GM19239 (cell line): ENCODE results near the gene NEK7.

Experiments
- DNase-seq: peaks from one replicate; pipeline ENCODE4 v3.0.0; 2011; ENCODE audit warnings: low spot score; ENCODE audit not compliant: insufficient read length
- FAIRE-seq: peaks from 2 replicates; lab custom pipeline; 2011; peaks lifted over from hg19 to GRCh38; lab: Jason Lieb, UNC

Gene NEK7

GRCh38 chr1:198141668-198142351, 15.0 kb upstream of the NEK7 start:
- no peak for DNase-seq

GRCh38 chr1:198143797-198144196, 13.0 kb upstream of the NEK7 start:
- FAIRE-seq: no peak
- DNase-seq: no peak

More at GRCh38 chr1:198141668-198142351, 15.0 kb upstream of the NEK7 start:
- no peak for FAIRE-seq

GRCh38 chr1:198147216-198147615, 9.6 kb upstream of the NEK7 start:
- no peak for DNase-seq
- FAIRE-seq: no peak

DNA sequence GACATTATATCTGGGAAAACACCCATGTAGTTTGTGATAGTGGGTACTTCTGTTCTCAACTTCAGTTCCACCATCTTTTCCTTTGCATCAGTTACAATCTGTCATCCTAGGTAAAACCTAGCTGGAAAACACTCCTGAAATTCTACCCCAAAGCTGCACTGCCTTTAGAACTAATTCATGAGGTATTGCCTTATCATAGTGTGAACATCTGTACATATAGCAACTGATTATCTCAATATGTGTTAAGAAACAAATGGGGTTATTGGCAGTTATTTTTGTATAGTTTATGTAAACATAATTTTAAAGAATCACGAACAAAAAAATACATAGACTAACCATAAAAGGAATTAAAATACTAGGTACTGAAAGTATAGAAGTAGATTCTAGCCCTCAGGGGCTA, 6.4 kb upstream of the NEK7 start:
- FAIRE-seq: no peak

GRCh38 chr1:198151688-198152087, 5.1 kb upstream of the NEK7 start:
- FAIRE-seq: no peak

More for the DNA sequence above, 6.4 kb upstream of the NEK7 start:
- no peak for DNase-seq

GRCh38 chr1:198153103-198153502, 3.7 kb upstream of the NEK7 start:
- FAIRE-seq (no peak), DNase-seq (no peak)

More at GRCh38 chr1:198151688-198152087, 5.1 kb upstream of the NEK7 start:
- no peak for DNase-seq

DNA sequence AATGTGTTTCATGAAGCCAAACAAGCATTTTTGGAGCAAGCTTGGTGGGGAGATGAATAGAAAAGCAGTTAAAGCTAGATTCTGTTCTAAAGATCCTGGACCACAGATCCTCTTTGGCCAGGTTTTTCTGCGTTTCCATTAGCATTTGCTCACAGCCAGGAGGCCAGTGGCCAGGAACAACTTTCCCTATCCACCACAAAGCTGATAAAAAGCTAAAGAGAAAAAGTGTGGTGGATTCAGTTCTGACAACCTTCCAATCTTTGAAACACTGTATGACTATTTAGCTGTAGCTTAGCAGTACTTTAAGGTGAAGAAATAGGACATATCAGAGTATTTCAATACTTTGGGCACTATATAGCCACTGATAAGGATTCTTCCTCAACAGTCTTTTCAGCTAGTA, 3.0 kb upstream of the NEK7 start:
- FAIRE-seq (no peak), DNase-seq (no peak)

DNA sequence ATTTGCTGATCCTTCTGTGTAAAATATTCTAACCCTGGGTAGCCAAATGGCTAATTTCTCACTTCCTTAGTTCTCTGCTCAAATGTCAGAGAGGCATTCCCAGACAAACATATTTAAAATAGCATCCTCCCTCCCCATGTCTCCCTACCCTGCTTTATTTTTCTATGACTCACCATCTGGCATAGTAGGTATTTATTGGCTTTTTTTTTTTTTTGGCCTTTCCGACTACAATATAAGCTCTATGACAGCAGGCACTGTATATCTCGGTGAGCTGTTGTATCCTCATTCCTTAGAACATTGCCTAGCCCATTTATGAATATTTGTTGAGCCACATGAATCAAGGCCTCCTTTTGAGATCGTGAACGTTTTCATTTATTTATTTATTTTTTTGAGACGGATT, 1.5 kb upstream of the NEK7 start:
- DNase-seq: no peak
- no peak for FAIRE-seq

GRCh38 chr1:198156111-198156744, 570 bp upstream of the NEK7 start:
- peak; percentile 86 for FAIRE-seq
- no peak for DNase-seq

- FAIRE-seq: peak; percentile 95
These were observed 546 bp downstream of the NEK7 start for GRCh38 chr1:198157241-198157846.

DNA sequence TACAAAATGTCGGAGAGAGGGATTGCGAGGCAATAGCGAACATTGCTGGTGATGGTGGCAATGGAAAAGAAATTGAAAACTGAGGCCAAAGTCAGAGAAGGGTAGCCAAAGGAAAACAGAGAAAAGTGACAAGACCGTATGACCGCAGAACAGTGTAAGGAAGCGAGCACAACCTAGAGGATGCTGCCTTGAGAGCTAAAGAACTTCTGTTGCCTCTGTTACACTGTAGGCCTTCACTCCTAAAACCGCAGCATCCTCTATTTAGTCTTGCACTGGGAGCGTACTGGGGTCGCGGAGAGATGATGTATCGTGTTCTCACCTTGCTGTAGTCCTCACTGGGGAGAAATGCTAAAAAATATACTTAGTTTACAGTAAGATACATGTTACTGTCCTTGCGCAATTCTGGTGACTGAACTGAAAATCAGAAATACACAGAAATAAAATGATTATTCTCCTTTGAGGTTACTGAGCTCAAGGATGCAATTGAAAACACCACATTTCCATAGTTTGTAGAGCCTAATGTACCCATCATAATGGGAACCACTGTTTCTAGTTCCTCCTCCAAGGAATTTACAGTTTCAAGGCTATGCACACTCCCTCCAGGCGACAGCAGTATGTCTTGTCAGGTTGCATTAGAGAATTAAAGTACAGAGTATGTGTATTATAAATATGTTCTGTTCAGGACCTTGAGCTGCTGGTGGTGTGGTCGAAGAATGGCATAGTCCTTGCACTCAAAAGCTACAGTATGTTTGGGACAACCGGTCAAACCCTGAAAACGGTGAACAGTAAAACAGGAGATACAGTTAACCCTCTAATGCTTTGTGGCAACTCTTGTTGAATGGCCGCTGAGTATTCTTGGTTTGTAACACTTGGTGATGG, 1.3 kb downstream of the NEK7 start:
- peak; percentile 55 for FAIRE-seq
- no peak for DNase-seq

More at GRCh38 chr1:198157241-198157846, 546 bp downstream of the NEK7 start:
- DNase-seq: peak; percentile 69

DNA sequence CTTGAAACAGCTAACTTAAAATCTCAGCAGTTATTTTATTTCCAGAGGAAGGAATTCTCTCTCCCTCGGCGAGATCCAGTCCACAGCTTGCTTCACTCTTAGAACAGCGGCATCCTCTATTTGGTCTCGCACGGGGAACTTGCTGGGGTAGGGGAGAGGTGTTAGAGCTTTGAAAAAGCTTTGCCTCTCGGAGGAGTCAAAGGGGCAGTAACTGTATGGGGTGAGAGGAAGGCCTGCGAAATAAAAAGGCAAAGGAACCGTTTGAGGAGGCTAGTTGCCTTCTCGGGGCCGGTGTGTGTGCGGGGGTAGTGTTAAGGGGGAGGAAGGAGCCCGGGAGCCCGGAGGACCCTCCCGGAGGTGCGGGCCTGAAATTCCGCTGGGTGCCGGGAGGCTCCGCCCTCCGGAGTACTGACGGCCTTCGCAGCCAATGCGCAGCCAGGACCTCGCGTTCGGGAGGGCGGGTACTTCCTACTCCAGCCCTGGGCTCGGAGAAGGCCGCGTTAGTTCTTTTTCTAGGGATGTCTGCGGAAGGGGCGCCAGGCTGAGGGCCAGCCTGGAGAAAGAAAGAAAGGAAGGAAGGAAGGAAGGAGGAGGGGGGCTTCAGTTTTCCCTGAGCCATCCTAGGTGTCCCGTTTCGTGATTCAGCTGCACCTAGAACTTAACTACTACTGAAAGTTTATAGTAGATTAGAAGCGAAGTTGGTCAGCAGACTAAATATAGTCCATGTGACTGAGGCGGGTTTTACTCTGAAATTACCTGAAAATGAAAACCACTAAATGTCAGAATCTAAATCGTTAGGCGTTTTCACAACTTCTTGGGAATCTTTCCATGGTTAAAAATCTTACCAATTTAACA, 2.2 kb downstream of the NEK7 start:
- peak; percentile 62 for DNase-seq
- FAIRE-seq: peak; percentile 91

DNA sequence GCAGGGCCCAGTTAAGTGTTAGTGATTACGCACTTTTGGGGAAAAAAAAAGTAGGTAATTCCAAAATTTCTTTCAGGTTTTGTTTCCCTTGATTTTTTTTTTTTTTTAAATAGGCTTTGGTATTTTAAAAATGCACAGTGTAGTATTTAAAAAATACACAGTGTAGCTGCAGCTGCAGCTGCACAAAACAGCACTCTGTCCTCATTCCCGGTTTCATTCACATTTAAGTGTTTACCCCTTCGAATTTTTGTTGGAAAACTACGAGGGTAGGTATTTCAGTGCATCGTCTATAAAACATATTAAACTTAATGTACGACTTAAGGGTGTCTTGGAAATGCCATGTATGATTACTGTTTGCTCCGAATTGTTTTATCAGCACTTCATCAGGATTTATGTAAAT, 3.4 kb downstream of the NEK7 start:
- DNase-seq (no peak), FAIRE-seq (no peak)

DNA sequence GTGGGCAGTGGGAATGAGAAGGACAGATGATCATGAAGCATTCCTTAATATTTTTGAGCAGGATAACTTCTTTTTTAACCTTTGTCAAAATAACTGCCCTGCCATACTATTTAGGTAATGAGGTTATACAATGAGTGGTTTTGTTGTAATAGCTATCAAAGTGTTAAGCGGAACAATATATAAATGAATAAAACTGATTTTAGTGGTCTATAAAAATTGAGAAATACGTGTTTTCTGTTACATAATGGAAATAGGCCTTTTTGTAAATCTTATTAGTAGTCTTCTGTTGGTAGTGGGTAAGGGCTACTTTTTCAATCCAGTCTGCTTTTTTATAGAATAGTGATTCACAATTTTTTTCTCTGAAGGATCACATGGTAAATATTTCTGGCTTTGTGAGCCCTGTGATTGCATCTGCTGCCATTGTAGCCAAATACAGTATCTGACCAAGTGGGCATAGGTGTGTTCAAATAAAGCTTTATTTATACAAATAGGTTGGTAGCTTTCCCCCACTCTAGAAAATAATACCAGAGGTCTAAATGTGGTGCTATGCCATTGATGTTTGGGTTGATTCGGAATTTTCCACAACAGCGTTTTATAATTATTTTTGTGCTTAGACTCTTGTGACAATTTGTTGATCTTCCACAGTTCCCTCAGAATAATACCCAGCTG, 4.3 kb downstream of the NEK7 start:
- DNase-seq: no peak
- peak; percentile 28 for FAIRE-seq

GRCh38 chr1:198161718-198162090, 4.9 kb downstream of the NEK7 start:
- DNase-seq (no peak), FAIRE-seq (no peak)

DNA sequence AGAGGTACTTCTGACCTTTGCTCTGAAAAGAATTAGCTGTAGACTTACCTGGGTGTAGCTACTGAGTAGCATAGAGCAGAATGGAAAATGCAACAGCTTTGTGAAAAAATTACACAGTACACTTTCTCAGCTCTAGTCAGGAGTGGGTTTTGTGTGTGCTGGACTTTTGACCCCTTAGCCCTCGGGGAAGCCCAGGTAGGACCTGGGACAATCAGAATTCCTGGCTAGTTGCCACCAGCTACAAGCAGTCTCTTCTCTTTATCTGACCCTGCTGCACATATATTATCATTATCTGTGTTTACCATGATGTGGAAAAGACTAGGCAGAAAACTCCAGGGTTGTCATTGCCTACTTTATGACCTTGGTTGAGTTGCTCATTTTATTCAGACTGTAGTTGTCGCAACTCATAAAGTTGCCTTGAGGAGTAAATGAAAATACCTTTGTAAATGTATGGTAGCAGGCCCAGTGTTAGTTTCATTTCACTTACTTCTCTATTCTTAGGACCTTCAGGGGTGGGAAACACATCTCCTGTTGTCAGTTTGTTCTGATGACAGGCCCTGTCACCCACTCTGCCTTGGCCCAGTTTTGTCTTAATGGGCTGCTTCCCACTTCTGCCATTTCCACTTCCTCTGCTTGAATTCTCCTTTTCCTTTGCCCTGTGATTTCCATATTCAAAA, 5.4 kb downstream of the NEK7 start:
- DNase-seq (no peak), FAIRE-seq (peak; percentile 86)

DNA sequence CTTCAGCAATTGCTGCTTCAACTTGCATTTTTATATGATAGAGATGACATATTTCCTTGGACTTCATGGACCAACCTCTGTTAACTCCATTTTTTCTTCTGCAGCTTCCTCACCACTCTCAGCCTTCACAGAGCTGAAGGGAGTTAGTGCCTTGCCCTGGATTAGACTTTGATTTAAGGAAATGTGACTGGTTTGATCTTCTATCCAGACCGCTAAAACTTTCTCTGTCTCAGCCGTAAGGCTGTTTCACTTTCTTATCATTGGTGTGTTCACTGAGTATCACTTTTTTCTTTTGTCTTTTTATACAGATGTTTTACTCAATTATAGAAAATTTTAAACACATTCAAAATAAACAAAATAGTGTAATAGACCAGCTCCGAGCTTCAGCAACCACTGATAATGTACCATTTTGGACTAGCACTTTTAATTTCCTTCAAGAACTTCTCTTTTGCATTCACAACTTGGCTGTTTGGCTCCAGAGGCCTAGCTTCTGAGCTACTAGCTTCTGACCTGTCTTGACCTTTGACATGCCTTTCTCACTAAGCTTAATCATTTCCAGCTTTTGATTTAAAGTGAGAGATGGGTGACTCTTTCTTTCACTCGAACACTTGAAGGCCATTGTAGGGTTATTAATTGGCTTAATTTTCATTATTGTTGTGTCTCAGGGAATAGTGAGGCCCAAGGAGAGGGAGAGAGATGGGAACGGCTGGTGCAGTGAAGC, 9.3 kb downstream of the NEK7 start:
- FAIRE-seq (peak; percentile 44), DNase-seq (no peak)

DNA sequence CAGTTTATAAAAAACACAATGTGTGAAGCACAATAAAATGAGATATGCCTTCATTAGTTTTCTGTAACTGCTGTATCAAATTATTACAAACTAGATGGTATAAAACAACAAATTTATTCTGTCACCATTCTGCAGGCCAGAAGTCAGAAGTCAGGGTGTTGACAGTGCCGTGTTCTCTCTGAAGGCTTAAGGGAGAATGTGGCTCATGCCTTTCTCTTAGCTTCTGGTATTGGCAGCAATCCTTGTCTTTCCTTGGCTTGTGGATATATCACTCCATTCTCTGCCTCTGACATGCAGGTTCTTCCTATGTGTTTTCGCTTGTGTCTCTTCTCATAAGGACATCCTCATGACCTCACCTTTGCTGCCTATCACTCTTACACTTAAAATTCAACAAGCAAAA, 10.1 kb downstream of the NEK7 start:
- DNase-seq (no peak), FAIRE-seq (no peak)
